Suprapubic skin (tissue), 4 donors: ENCODE data around the gene TNFRSF14.

ENCODE experiments used
- EP300 ChIP-seq: sonication (generic); formaldehyde crosslinking; IDR thresholded peaks from one replicate; pipeline ENCODE4 v1.6.1; 2017; ENCODE audit warnings: antibody characterized with exemption
- POLR2A ChIP-seq, 2 donors: fragments of 450-650 bp; IDR thresholded peaks; one replicate each; pipeline ENCODE4 v1.6.1; 2017; ENCODE audit warnings: antibody characterized with exemption in 2 of 2, mild to moderate bottlenecking in 2 of 2, moderate library complexity in 2 of 2
- POLR2AphosphoS5 ChIP-seq, 3 donors: sonication (generic); formaldehyde crosslinking; IDR thresholded peaks; one replicate each; pipeline ENCODE4 v1.6.1; 2017; ENCODE audit warnings: antibody characterized with exemption in 3 of 3
- TF ChIP-seq, protein P1 (sequence below), 2 donors: fragments of 200-600 bp in 1 of 2; fragments of 450-650 bp in 1 of 2; sonication (generic) in 1 of 2; IDR thresholded peaks; one replicate each; pipeline ENCODE4 v1.5.1; 2016 to 2019; ENCODE audit warnings: antibody characterized with exemption in 2 of 2, mild to moderate bottlenecking in 1 of 2, moderate library complexity in 1 of 2

DNA sequence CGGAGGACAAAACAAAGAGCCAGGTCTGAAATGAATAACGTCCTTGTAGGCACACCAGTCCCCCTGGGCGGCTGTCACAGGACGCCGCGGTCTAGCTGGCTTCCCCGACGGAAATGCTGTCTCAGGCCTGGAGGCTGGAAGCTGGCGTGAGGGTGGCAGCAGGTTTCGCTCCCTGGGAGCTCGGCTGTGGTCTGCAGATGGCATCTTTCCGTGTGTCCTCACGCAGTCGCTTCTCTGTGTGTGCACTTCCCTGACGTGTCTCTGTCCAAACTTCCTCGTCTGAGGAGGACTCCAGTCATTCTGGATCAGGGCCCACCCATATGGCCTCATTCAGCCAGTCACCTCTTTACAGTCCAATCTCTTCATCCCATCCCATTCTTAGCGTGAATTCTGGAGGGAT lies 14.2 kb downstream of the TNFRSF14 start:
- TF ChIP-seq, protein P1, sequence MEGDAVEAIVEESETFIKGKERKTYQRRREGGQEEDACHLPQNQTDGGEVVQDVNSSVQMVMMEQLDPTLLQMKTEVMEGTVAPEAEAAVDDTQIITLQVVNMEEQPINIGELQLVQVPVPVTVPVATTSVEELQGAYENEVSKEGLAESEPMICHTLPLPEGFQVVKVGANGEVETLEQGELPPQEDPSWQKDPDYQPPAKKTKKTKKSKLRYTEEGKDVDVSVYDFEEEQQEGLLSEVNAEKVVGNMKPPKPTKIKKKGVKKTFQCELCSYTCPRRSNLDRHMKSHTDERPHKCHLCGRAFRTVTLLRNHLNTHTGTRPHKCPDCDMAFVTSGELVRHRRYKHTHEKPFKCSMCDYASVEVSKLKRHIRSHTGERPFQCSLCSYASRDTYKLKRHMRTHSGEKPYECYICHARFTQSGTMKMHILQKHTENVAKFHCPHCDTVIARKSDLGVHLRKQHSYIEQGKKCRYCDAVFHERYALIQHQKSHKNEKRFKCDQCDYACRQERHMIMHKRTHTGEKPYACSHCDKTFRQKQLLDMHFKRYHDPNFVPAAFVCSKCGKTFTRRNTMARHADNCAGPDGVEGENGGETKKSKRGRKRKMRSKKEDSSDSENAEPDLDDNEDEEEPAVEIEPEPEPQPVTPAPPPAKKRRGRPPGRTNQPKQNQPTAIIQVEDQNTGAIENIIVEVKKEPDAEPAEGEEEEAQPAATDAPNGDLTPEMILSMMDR (IDR thresholded peaks at IDR 0.05): no peak
- TF ChIP-seq POLR2AphosphoS5 (IDR thresholded peaks at IDR 0.05): no peak
- TF ChIP-seq POLR2A (IDR thresholded peaks at IDR 0.05): no peak
- no peak for TF ChIP-seq EP300
